ENCODE data around the gene RSPH9. TPM values are rescaled to one million over a fixed set of nuclear protein-coding genes. Genes with fewer than 3 reads are reported as not detected.

RSPH9 gene
- total and polyA plus RNA-seq, 4 donors: 0.13 to 0.75 (median 0.38) TPM

DNA sequence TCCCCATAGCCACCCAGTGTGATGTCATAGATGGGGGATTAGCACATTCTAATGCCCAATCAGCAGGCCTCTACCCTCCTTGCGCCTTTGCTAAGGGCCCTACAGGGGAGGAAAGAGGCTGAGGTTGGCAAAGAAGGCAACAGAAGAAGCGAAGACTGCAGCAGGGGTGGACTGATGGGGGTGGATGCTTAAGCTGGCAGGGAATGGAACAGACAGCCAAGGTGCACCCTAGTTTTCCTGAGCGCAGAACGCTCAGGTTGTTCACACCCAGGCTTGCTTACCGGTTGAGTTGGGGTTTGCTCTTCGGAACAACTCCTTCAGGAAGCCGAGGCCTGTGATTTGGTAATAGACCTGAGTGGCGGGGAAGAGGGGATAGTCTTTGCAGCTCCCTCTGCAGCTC is 30.1 kb downstream of the RSPH9 start:
- 94 to 95% methylated on average over 8 of the region's 8 CpGs for WGBS, 2 donors
- Histone ChIP-seq H3K36me3 (ENCODE audit: control insufficient read depth in 1 of 2, insufficient read depth in 2 of 2, low read length in 1 of 2) (peaks cover 0 to 8% of the 10 kb centered on the region in 2 donors), H3K27me3 (ENCODE audit: control insufficient read depth in 1 of 2, insufficient read depth in 2 of 2, low read length in 1 of 2) (no peaks in the 10 kb centered on the region), H3K27ac (ENCODE audit: low read depth in 1 of 2, low read length in 2 of 2) (no peak overlapping the region), H3K4me3 (ENCODE audit: low read length in 2 of 2) (no peak overlapping the region), H3K4me1 (ENCODE audit: control insufficient read depth in 1 of 2, insufficient read depth in 2 of 2, low read length in 2 of 2) (no peaks in the 10 kb centered on the region), H3K9me3 (ENCODE audit: control insufficient read depth, low read length) (no peaks in the 10 kb centered on the region)
- intact Hi-C loops (cut with DNase I): no loop called here
- DNase-seq (peak in 1 of 2 donors; percentile 27), ATAC-seq (ENCODE audit: low FRiP score) (no peak)

GRCh38 chr6:43676962-43677606 is 32.2 kb downstream of the RSPH9 start:
- no peaks in the 10 kb centered on the region for H3K4me1 ChIP-seq (ENCODE audit: control insufficient read depth in 1 of 2, insufficient read depth in 2 of 2, low read length in 2 of 2)
- DNase-seq (peak in 1 of 2 donors; percentile 26), ATAC-seq (ENCODE audit: low FRiP score) (no peak)
- no peak overlapping the region for H3K4me3 ChIP-seq (ENCODE audit: low read length in 2 of 2)
- no peak overlapping the region for H3K27ac ChIP-seq (ENCODE audit: low read depth in 1 of 2, low read length in 2 of 2)
- intact Hi-C loops (cut with DNase I): no loop called here
- no peaks in the 10 kb centered on the region for H3K27me3 ChIP-seq (ENCODE audit: control insufficient read depth in 1 of 2, insufficient read depth in 2 of 2, low read length in 1 of 2)
- WGBS, 2 donors: 66 to 78% methylated on average over 7 of the region's 7 CpGs
- peaks cover 0 to 8% of the 10 kb centered on the region in 2 donors for H3K36me3 ChIP-seq (ENCODE audit: control insufficient read depth in 1 of 2, insufficient read depth in 2 of 2, low read length in 1 of 2)
- H3K9me3 ChIP-seq (ENCODE audit: control insufficient read depth, low read length): no peaks in the 10 kb centered on the region

DNA sequence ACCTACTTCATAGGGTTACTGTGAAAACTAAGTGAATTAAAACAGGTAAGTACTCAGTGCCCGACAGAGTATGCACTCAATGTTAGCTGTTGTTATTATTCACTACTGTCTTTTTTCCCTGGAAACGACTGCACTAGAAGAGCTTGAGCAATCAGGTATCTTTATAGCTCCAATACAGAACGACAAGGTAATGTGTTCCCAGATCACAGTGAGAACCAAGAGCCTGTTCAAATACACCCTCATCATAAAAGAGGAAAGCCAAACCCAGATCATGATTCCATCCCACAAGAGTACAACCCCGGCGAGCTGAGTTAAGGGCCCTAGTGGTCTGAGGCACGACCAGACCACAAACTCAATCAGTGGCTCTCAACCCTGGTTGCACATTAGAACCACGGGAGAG is 32.9 kb downstream of the RSPH9 start:
- H3K27ac ChIP-seq (ENCODE audit: low read depth in 1 of 2, low read length in 2 of 2): no peak overlapping the region
- H3K36me3 ChIP-seq (ENCODE audit: control insufficient read depth in 1 of 2, insufficient read depth in 2 of 2, low read length in 1 of 2): peaks cover 0 to 8% of the 10 kb centered on the region in 2 donors
- intact Hi-C loops (cut with DNase I): no loop called here
- H3K4me3 ChIP-seq (ENCODE audit: low read length in 2 of 2): no peak overlapping the region
- no peaks in the 10 kb centered on the region for H3K9me3 ChIP-seq (ENCODE audit: control insufficient read depth, low read length)
- H3K27me3 ChIP-seq (ENCODE audit: control insufficient read depth in 1 of 2, insufficient read depth in 2 of 2, low read length in 1 of 2): no peaks in the 10 kb centered on the region
- no peaks in the 10 kb centered on the region for H3K4me1 ChIP-seq (ENCODE audit: control insufficient read depth in 1 of 2, insufficient read depth in 2 of 2, low read length in 2 of 2)
- WGBS, 2 donors: 86 to 89% methylated on average over 7 of the region's 7 CpGs
- no peak for ATAC-seq (ENCODE audit: low FRiP score)
- DNase-seq: no peak

- Histone ChIP-seq H3K4me1 (ENCODE audit: control insufficient read depth in 1 of 2, insufficient read depth in 2 of 2, low read length in 2 of 2) (no peaks in the 10 kb centered on the region), H3K9me3 (ENCODE audit: control insufficient read depth, low read length) (no peaks in the 10 kb centered on the region), H3K27ac (ENCODE audit: low read depth in 1 of 2, low read length in 2 of 2) (no peak overlapping the region), H3K4me3 (ENCODE audit: low read length in 2 of 2) (no peak overlapping the region), H3K36me3 (ENCODE audit: control insufficient read depth in 1 of 2, insufficient read depth in 2 of 2, low read length in 1 of 2) (peaks cover 0 to 8% of the 10 kb centered on the region in 2 donors), H3K27me3 (ENCODE audit: control insufficient read depth in 1 of 2, insufficient read depth in 2 of 2, low read length in 1 of 2) (no peaks in the 10 kb centered on the region)
- intact Hi-C loops (cut with DNase I): no loop called here
- peak in 1 of 2 donors; percentile 7 for DNase-seq
- WGBS, 2 donors: 90 to 91% methylated on average over 7 of the region's 7 CpGs
- no peak for ATAC-seq (ENCODE audit: low FRiP score)
These were observed 33.5 kb downstream of the RSPH9 start for GRCh38 chr6:43678341-43678740.

DNA sequence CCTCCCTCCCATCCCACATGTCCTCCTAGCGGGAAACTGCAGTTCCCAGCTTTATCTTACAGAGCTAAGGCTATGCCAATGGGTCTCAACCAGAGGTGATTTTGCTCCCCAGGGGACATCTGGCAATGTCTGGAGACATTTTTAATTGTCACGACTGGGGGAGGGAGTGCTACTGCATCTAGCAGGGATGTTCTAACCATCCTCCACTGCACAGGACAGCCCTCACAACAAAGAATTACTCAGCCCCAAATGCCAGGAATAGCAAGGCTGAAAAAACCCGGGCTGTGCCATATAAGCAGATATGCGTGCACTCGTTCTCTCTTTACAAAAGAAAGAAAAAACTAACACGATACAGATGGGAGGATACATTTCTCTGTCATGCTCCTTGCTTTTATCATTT is 34.2 kb downstream of the RSPH9 start:
- ATAC-seq (ENCODE audit: low FRiP score) (no peak), DNase-seq (peak in 1 of 2 donors; percentile 2)
- H3K4me3 ChIP-seq (ENCODE audit: low read length in 2 of 2): no peak overlapping the region
- H3K4me1 ChIP-seq (ENCODE audit: control insufficient read depth in 1 of 2, insufficient read depth in 2 of 2, low read length in 2 of 2): no peaks in the 10 kb centered on the region
- H3K27me3 ChIP-seq (ENCODE audit: control insufficient read depth in 1 of 2, insufficient read depth in 2 of 2, low read length in 1 of 2): no peaks in the 10 kb centered on the region
- no peak overlapping the region for H3K27ac ChIP-seq (ENCODE audit: low read depth in 1 of 2, low read length in 2 of 2)
- intact Hi-C loops (cut with DNase I): no loop called here
- peaks cover 0 to 8% of the 10 kb centered on the region in 2 donors for H3K36me3 ChIP-seq (ENCODE audit: control insufficient read depth in 1 of 2, insufficient read depth in 2 of 2, low read length in 1 of 2)
- no peaks in the 10 kb centered on the region for H3K9me3 ChIP-seq (ENCODE audit: control insufficient read depth, low read length)
- WGBS, 2 donors: 80 to 81% methylated on average over 6 of the region's 6 CpGs

- H3K4me1 ChIP-seq (ENCODE audit: control insufficient read depth in 1 of 2, insufficient read depth in 2 of 2, low read length in 2 of 2): no peaks in the 10 kb centered on the region
- no peaks in the 10 kb centered on the region for H3K9me3 ChIP-seq (ENCODE audit: control insufficient read depth, low read length)
- no peak overlapping the region for H3K27ac ChIP-seq (ENCODE audit: low read depth in 1 of 2, low read length in 2 of 2)
- H3K27me3 ChIP-seq (ENCODE audit: control insufficient read depth in 1 of 2, insufficient read depth in 2 of 2, low read length in 1 of 2): no peaks in the 10 kb centered on the region
- H3K4me3 ChIP-seq (ENCODE audit: low read length in 2 of 2): no peak overlapping the region
- H3K36me3 ChIP-seq (ENCODE audit: control insufficient read depth in 1 of 2, insufficient read depth in 2 of 2, low read length in 1 of 2): peaks cover 0 to 8% of the 10 kb centered on the region in 2 donors
- intact Hi-C loops (cut with DNase I): no loop called here
- DNase-seq (peak in 1 of 2 donors; percentile 37), ATAC-seq (ENCODE audit: low FRiP score) (no peak)
- WGBS, 2 donors: 68 to 72% methylated on average over 11 of the region's 11 CpGs
These were observed 35.7 kb downstream of the RSPH9 start for GRCh38 chr6:43680308-43681200.

DNA sequence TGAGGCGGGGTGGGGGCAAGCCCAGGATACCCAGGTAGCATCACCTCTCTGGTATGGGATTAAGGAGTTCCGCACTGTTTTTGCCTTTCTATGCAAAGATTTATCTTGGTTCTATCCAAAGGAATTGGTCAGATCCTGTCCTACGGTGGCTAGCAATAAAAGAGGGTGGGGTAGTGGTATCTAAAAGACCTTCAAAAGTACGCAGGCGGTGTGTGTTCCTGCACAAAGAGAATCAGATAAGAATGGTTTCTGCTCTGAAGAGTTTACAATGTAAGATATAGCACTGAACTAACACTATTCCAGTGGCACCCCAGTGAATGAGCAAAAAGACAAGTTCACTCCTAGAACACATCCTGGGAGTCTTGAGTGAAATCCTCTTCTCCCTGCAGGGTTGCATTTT is 36.5 kb downstream of the RSPH9 start:
- WGBS, 2 donors: 94 to 95% methylated on average over 5 of the region's 5 CpGs
- Histone ChIP-seq H3K27ac (ENCODE audit: low read depth in 1 of 2, low read length in 2 of 2) (no peak overlapping the region), H3K4me3 (ENCODE audit: low read length in 2 of 2) (no peak overlapping the region), H3K4me1 (ENCODE audit: control insufficient read depth in 1 of 2, insufficient read depth in 2 of 2, low read length in 2 of 2) (no peaks in the 10 kb centered on the region), H3K9me3 (ENCODE audit: control insufficient read depth, low read length) (no peaks in the 10 kb centered on the region), H3K36me3 (ENCODE audit: control insufficient read depth in 1 of 2, insufficient read depth in 2 of 2, low read length in 1 of 2) (peaks cover 0 to 8% of the 10 kb centered on the region in 2 donors), H3K27me3 (ENCODE audit: control insufficient read depth in 1 of 2, insufficient read depth in 2 of 2, low read length in 1 of 2) (no peaks in the 10 kb centered on the region)
- DNase-seq (peak in 1 of 2 donors; percentile 11), ATAC-seq (ENCODE audit: low FRiP score) (no peak)
- intact Hi-C loops (cut with DNase I): no loop called here

DNA sequence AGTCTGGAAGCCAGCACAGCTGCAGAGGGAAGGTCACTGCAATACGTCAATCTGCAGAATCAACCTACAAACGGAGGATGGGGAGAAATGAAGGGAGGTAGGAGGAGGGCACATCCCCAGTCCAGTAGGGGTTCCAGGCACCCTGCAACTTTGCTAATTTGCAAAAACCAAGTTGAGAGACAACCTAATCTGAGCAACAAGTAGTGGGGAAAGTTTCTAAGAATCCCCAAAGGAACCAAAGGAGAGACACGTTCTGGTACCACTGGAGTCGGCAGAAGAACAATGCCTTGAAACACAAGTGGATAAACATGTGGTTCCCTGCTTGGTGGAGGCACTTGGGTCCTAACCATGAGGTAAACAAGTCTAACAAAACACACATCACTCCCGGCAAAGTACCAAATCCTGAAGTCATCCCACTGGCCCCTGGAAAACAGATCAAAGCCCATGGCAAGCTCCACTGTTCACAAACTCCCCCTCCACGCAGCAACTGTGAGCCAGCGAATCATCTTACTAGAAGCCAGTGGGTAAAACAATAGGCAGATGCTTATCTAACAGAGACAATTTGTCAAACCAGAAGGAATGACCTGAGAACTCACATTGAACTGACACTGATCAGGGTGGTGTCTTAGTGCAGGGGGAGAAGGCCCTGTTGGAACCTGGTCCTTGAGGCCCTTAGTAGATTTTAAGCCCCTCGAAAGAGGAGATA is 38.0 kb downstream of the RSPH9 start:
- Histone ChIP-seq H3K27ac (ENCODE audit: low read depth in 1 of 2, low read length in 2 of 2) (no peak overlapping the region), H3K27me3 (ENCODE audit: control insufficient read depth in 1 of 2, insufficient read depth in 2 of 2, low read length in 1 of 2) (no peaks in the 10 kb centered on the region), H3K36me3 (ENCODE audit: control insufficient read depth in 1 of 2, insufficient read depth in 2 of 2, low read length in 1 of 2) (peaks cover 0 to 3% of the 10 kb centered on the region in 2 donors), H3K4me3 (ENCODE audit: low read length in 2 of 2) (no peak overlapping the region), H3K9me3 (ENCODE audit: control insufficient read depth, low read length) (no peaks in the 10 kb centered on the region), H3K4me1 (ENCODE audit: control insufficient read depth in 1 of 2, insufficient read depth in 2 of 2, low read length in 2 of 2) (peaks cover 3 to 6% of the 10 kb centered on the region in 2 donors)
- DNase-seq (peak in 1 of 2 donors; percentile 17), ATAC-seq (ENCODE audit: low FRiP score) (no peak)
- intact Hi-C loops (cut with DNase I): no loop called here
- WGBS, 2 donors: 56 to 62% methylated on average over 8 of the region's 8 CpGs
